Activated CD8-positive, alpha-beta T cell treated with anti-CD3 and anti-CD28 coated beads for 36 hours (primary cell): ENCODE data around the gene UCHL3. TPM values are rescaled to one million over a fixed set of nuclear protein-coding genes. Genes with fewer than 3 reads are reported as not detected.

Experiments used
- ATAC-seq: fragments of 200-7000 bp; cut with Tn5 transposase; one replicate; pipeline ENCODE4 v1.10.0; 2021; ENCODE audit warnings: mild to moderate bottlenecking, moderate library complexity
- CTCF ChIA-PET: fragments of 350-600 bp; sonication (Branson Sonifier 250); formaldehyde crosslinking; loops from one replicate; lab custom pipeline; 2021; ENCODE audit warnings: antibody characterized with exemption; lab: Charles Lee
- POLR2A ChIA-PET: fragments of 350-600 bp; sonication (Branson Sonifier 250); formaldehyde crosslinking; loops from one replicate; lab custom pipeline; 2021; ENCODE audit warnings: antibody characterized with exemption; lab: Charles Lee
- DNase-seq: peaks from one replicate; pipeline ENCODE4 v3.0.0-alpha.2; 2020
- H3K27ac Mint-ChIP-seq: one replicate; pipeline ENCODE4 v1.8.0; 2021; ENCODE audit warnings: mild to moderate bottlenecking, mixed read lengths
- H3K27me3 Mint-ChIP-seq: one replicate; pipeline ENCODE4 v1.8.0; 2021; ENCODE audit warnings: mixed read lengths
- H3K36me3 Mint-ChIP-seq: one replicate; pipeline ENCODE4 v1.8.0; 2021; ENCODE audit warnings: low read depth, mixed read lengths
- H3K4me1 Mint-ChIP-seq: one replicate; pipeline ENCODE4 v1.8.0; 2021; ENCODE audit warnings: low read depth, mixed read lengths
- H3K4me3 Mint-ChIP-seq: one replicate; pipeline ENCODE4 v1.8.0; 2021; ENCODE audit warnings: mild to moderate bottlenecking, moderate library complexity, mixed read lengths
- H3K9me3 Mint-ChIP-seq: one replicate; pipeline ENCODE4 v1.8.0; 2021; ENCODE audit warnings: mixed read lengths
- CTCF ChIP-seq: fragments of 200-600 bp; IDR thresholded peaks from one replicate; pipeline ENCODE4 v1.8.0; 2022; ENCODE audit warnings: antibody characterized with exemption, mild to moderate bottlenecking
- intact Hi-C: fragments of 100-400 bp; cut with micrococcal nuclease; formaldehyde crosslinking; loops from one replicate; pipeline ENCODE4 v1.10.0; 2022
- total RNA-seq, 2 experiments: library from RNA; stranded (reverse); gene quantifications; one replicate each; pipeline ENCODE4 v1.2.3, GENCODE V29; 2021

Gene UCHL3
- total RNA-seq, 2 experiments from 2014 or later = 32.9 to 36.4 TPM

GRCh38 chr13:75533861-75534260 is 15.7 kb upstream of the UCHL3 start:
- POLR2A ChIA-PET = interaction anchor here (0.7 kb wide), 1 partner anchor 159 kb away, joined by 3 read pairs; no protein-coding TSS in a partner anchor
- intact Hi-C loops = loop anchor here (5.0 kb wide), 1 partner anchor 238 kb away; no protein-coding TSS in a partner anchor
- H3K27ac Mint-ChIP-seq = no peak overlapping the region
- peaks cover 37% of the 10 kb centered on the region for H3K36me3 Mint-ChIP-seq
- DNase-seq = no peak
- H3K4me1 Mint-ChIP-seq = peaks cover 60% of the 10 kb centered on the region
- CTCF ChIA-PET = no interaction called here
- no peak for TF ChIP-seq CTCF
- H3K27me3 Mint-ChIP-seq = no peaks in the 10 kb centered on the region
- H3K9me3 Mint-ChIP-seq = no peaks in the 10 kb centered on the region
- H3K4me3 Mint-ChIP-seq = no peak overlapping the region
- no peak for ATAC-seq

- H3K36me3 Mint-ChIP-seq = peaks cover 24% of the 10 kb centered on the region
- H3K27ac Mint-ChIP-seq = peak within 1 kb of the TSS; percentile 89
- H3K9me3 Mint-ChIP-seq = no peaks in the 10 kb centered on the region
- CTCF ChIA-PET = interaction anchor here (1.1 to 2.8 kb wide), 2 partner anchors 10 to 13 kb away, joined by 3 to 10 read pairs; no protein-coding TSS in a partner anchor
- POLR2A ChIA-PET = interaction anchor here (0.7 to 1.5 kb wide), 3 partner anchors 10 to 1552 kb away, joined by 3 to 4 read pairs (median 3); partner anchors contain the start of gene UCHL3
- TF ChIP-seq CTCF = peak; percentile 18
- H3K4me1 Mint-ChIP-seq = peaks cover 35% of the 10 kb centered on the region
- DNase-seq (peak; percentile 78), ATAC-seq (peak; percentile 95)
- H3K4me3 Mint-ChIP-seq = peak within 1 kb of the TSS; percentile 87
- intact Hi-C loops = loop anchor here (5.0 kb wide), 1 partner anchor 50 kb away; no protein-coding TSS in a partner anchor
- no peaks in the 10 kb centered on the region for H3K27me3 Mint-ChIP-seq
Observed at GRCh38 chr13:75537401-75538365, 11.9 kb upstream of the UCHL3 start, which contains the start of gene COMMD6. Gene COMMD6 (minus strand): TSS chr13:75537841. CDS start chr13:75537805, 36 bp downstream.

- DNase-seq (no peak), ATAC-seq (no peak)
- peaks cover 17% of the 10 kb centered on the region for H3K4me1 Mint-ChIP-seq
- H3K27me3 Mint-ChIP-seq = no peaks in the 10 kb centered on the region
- H3K27ac Mint-ChIP-seq = no peak overlapping the region
- POLR2A ChIA-PET = interaction anchor here (1.2 kb wide), 1 partner anchor 9 kb away, joined by 3 read pairs; no protein-coding TSS in a partner anchor
- H3K4me3 Mint-ChIP-seq = no peak overlapping the region
- no peaks in the 10 kb centered on the region for H3K9me3 Mint-ChIP-seq
- no peak for TF ChIP-seq CTCF
- CTCF ChIA-PET = no interaction called here
- peaks cover 5% of the 10 kb centered on the region for H3K36me3 Mint-ChIP-seq
- intact Hi-C loops = loop anchor here (10.0 kb wide), 1 partner anchor 166 kb away; no protein-coding TSS in a partner anchor
Observed at GRCh38 chr13:75541287-75541686, 8.3 kb upstream of the UCHL3 start.

- no peak overlapping the region for H3K4me3 Mint-ChIP-seq
- H3K36me3 Mint-ChIP-seq = no peaks in the 10 kb centered on the region
- no peak for DNase-seq
- TF ChIP-seq CTCF = no peak
- intact Hi-C loops = loop anchor here (10.0 kb wide), 1 partner anchor 167 kb away; no protein-coding TSS in a partner anchor
- no peaks in the 10 kb centered on the region for H3K9me3 Mint-ChIP-seq
- CTCF ChIA-PET = no interaction called here
- POLR2A ChIA-PET = interaction anchor here (0.6 to 1.2 kb wide), 2 partner anchors 10 to 30 kb away, joined by 3 to 4 read pairs; no protein-coding TSS in a partner anchor
- H3K27me3 Mint-ChIP-seq = no peaks in the 10 kb centered on the region
- no peak for ATAC-seq
- H3K27ac Mint-ChIP-seq = no peak overlapping the region
- peaks cover 11% of the 10 kb centered on the region for H3K4me1 Mint-ChIP-seq
Observed at GRCh38 chr13:75541961-75542360, 7.6 kb upstream of the UCHL3 start.
